Vagina (tissue), 2 donors: Measurements from ENCODE around the gene ZBP1.

ENCODE experiments used
- POLR2A ChIP-seq, 2 donors: fragments of 450-650 bp; IDR thresholded peaks; one replicate each; pipeline ENCODE4 v1.6.1; 2017; ENCODE audit warnings: antibody characterized with exemption in 2 of 2, mild to moderate bottlenecking in 2 of 2, moderate library complexity in 2 of 2
- POLR2AphosphoS5 ChIP-seq, 2 donors: sonication (generic); formaldehyde crosslinking; IDR thresholded peaks; one replicate each; pipeline ENCODE4 v1.9.0; 2017; ENCODE audit warnings: antibody characterized with exemption in 2 of 2, mild to moderate bottlenecking in 2 of 2, low read depth in 1 of 2; ENCODE audit not compliant: insufficient read depth in 1 of 2
- TF ChIP-seq, protein P1 (sequence below), 3 experiments: fragments of 450-650 bp in 2 of 3; fragments of 200-600 bp in 1 of 3; sonication (generic) in 1 of 3; IDR thresholded peaks; one replicate each; pipeline ENCODE4 v1.5.1; 2017 to 2019; ENCODE audit warnings: antibody characterized with exemption in 3 of 3, mild to moderate bottlenecking in 2 of 3, moderate library complexity in 2 of 3

DNA sequence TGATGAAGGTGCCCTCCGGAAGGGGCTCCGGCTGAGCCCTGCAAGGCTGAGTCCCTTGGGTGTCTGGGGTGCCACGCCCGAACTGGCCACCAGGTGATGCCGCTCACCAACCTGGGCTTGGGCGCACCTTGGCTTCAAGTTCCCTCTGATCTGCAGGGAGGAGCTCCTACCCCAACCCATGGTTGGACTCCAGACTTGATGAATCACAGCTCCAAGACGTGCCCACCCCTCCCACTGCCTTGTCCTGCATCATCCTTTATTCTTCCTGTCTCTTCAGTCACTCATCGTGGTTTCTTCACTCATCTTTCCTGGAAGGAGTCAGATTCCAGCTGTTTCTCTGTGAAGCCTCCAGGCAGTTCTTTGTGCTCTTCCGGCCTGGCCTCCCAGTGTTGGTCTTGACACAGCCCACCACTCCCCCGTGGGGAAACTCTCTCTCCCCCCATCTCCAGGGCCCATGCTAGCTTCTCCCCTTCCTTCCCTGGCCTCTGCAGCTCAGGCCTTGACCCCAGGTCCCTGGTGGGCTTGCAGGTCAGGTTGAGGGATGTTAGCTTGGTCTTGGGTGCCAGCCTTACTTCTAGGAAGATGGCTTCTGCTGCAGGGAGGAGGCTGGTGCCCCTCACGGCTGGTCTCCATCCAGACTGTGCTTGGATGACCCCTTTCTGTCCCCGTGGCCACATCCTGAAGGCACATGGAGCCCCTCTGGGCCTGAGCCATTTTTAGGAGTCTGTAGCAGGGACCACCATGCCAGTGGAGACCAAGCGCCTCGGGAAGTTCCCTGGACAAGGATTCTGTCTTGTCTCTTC, 2.6 kb upstream of the ZBP1 start:
- TF ChIP-seq POLR2A (IDR thresholded peaks at IDR 0.05) (no peak), POLR2AphosphoS5 (IDR thresholded peaks at IDR 0.05; ENCODE audit: insufficient read depth in 1 of 2, low read depth in 1 of 2) (peak in 1 of 2 donors; percentile 18)
- TF ChIP-seq, protein P1, sequence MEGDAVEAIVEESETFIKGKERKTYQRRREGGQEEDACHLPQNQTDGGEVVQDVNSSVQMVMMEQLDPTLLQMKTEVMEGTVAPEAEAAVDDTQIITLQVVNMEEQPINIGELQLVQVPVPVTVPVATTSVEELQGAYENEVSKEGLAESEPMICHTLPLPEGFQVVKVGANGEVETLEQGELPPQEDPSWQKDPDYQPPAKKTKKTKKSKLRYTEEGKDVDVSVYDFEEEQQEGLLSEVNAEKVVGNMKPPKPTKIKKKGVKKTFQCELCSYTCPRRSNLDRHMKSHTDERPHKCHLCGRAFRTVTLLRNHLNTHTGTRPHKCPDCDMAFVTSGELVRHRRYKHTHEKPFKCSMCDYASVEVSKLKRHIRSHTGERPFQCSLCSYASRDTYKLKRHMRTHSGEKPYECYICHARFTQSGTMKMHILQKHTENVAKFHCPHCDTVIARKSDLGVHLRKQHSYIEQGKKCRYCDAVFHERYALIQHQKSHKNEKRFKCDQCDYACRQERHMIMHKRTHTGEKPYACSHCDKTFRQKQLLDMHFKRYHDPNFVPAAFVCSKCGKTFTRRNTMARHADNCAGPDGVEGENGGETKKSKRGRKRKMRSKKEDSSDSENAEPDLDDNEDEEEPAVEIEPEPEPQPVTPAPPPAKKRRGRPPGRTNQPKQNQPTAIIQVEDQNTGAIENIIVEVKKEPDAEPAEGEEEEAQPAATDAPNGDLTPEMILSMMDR (IDR thresholded peaks at IDR 0.05): peak; percentile 33 to 49 (median 40)
